H1 (cell line): ENCODE results near the gene KHDRBS1.

Experiments used
- BCL11A ChIP-seq, 2 experiments: IDR thresholded peaks; one replicate each; pipeline ENCODE4 v1.6.1; 2011; ENCODE audit warnings: low read depth in 2 of 2, low read length in 2 of 2, mild to moderate bottlenecking in 2 of 2
- BRCA1 ChIP-seq: IDR thresholded peaks from 2 replicates; pipeline ENCODE4 v1.6.1; 2012; ENCODE audit warnings: low read depth, low read length, improper control_type of control experiment
- CEBPB ChIP-seq: IDR thresholded peaks from 2 replicates; pipeline ENCODE4 v1.6.1; 2012; ENCODE audit warnings: low read depth, low read length
- CREB1 ChIP-seq: IDR thresholded peaks from 2 replicates; pipeline ENCODE4 v1.6.1; 2012; ENCODE audit warnings: inconsistent platforms
- CTCF ChIP-seq, 3 experiments: IDR thresholded peaks; 1 replicate in 2 of 3; 2 replicates in 1 of 3; pipeline versions ENCODE4 v1.5.1 to v1.6.1; 2011; ENCODE audit warnings: low read length in 3 of 3, mild to moderate bottlenecking in 3 of 3, inconsistent platforms in 2 of 3, low read depth in 1 of 3, moderate library complexity in 1 of 3; ENCODE audit not compliant: insufficient read depth in 1 of 3; ENCODE audit errors: control extremely low read depth in 1 of 3
- EGR1 ChIP-seq: IDR thresholded peaks from 2 replicates; pipeline ENCODE4 v1.6.1; 2011; ENCODE audit warnings: low read depth, low read length, borderline replicate concordance
- EP300 ChIP-seq, 2 experiments: IDR thresholded peaks; 1 replicate in 1 of 2; 2 replicates in 1 of 2; pipeline ENCODE4 v1.6.1; 2011 to 2012; ENCODE audit warnings: low read depth in 2 of 2, low read length in 2 of 2, mild to moderate bottlenecking in 2 of 2, borderline replicate concordance in 1 of 2, inconsistent platforms in 1 of 2, moderate library complexity in 1 of 2
- POLR2A ChIP-seq, 2 experiments: IDR thresholded peaks; 1 replicate in 1 of 2; 2 replicates in 1 of 2; pipeline ENCODE4 v1.6.1; 2011; ENCODE audit warnings: low read depth in 2 of 2, low read length in 2 of 2, mild to moderate bottlenecking in 2 of 2; ENCODE audit errors: control extremely low read depth in 1 of 2
- POLR2AphosphoS5 ChIP-seq: IDR thresholded peaks from 2 replicates; pipeline ENCODE4 v1.6.1; 2011; ENCODE audit warnings: low read depth, low read length
- RBBP5 ChIP-seq: IDR thresholded peaks from 2 replicates; pipeline ENCODE4 v1.7.1; 2012; ENCODE audit warnings: low read depth, mild to moderate bottlenecking, inconsistent platforms, low read length, moderate library complexity, borderline replicate concordance
- RNF2 ChIP-seq: fragments of 200-900, 300-1000 bp; sonication (generic); IDR thresholded peaks from 2 replicates; pipeline ENCODE4 v1.7.1; 2016; ENCODE audit warnings: borderline replicate concordance, low read depth, mild to moderate bottlenecking, antibody characterized with exemption, low read length; ENCODE audit not compliant: poor library complexity, severe bottlenecking; ENCODE audit errors: missing control alignments
- USF2 ChIP-seq: IDR thresholded peaks from 2 replicates; pipeline ENCODE4 v1.6.1; 2011; ENCODE audit warnings: low read length, improper control_type of control experiment
- YY1 ChIP-seq: IDR thresholded peaks from 2 replicates; pipeline ENCODE4 v1.6.1; 2011; ENCODE audit warnings: low read depth, mild to moderate bottlenecking, low read length

- TF ChIP-seq CREB1 (no peak), USF2 (no peak), YY1 (no peak), CEBPB (0 out of 2 replicates have a peak, but pooled peaks have one; percentile 7), POLR2A (IDR thresholded peaks at IDR 0.05; ENCODE audit: control extremely low read depth in 1 of 2, low read depth in 2 of 2, low read length in 2 of 2) (peak in 1 of 2 experiments; percentile 0; a peak in 1 of 3 replicates), CTCF (IDR thresholded peaks at IDR 0.05; ENCODE audit: control extremely low read depth in 1 of 3, insufficient read depth in 1 of 3, low read depth in 1 of 3, low read length in 3 of 3) (no peak), EP300 (IDR thresholded peaks at IDR 0.05; ENCODE audit: borderline replicate concordance in 1 of 2, low read depth in 2 of 2, low read length in 2 of 2) (no peak), RNF2 (no peak), POLR2AphosphoS5 (0 out of 2 replicates have a peak, but pooled peaks have one; percentile 35), RBBP5 (no peak), EGR1 (no peak), BCL11A (IDR thresholded peaks at IDR 0.05; ENCODE audit: low read depth in 2 of 2, low read length in 2 of 2) (no peak), BRCA1 (no peak)
Observed at GRCh38 chr1:32012709-32013385, 821 bp upstream of the KHDRBS1 start.
